ENCODE measurements around the gene CLDN10. TPM values are rescaled to one million over a fixed set of nuclear protein-coding genes. Genes with fewer than 3 reads are reported as not detected.
A peak's percentile ranks its signal among the peaks of the same experiment; 100 is the strongest.
"Not testable (repeated sequence)": the region's sequence is repeated elsewhere in the genome, so short reads cannot be mapped to it uniquely, and the experiment has no call there.

The CLDN10 gene, protein sequence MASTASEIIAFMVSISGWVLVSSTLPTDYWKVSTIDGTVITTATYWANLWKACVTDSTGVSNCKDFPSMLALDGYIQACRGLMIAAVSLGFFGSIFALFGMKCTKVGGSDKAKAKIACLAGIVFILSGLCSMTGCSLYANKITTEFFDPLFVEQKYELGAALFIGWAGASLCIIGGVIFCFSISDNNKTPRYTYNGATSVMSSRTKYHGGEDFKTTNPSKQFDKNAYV
- not detected in 2 replicates for total RNA-seq

DNA sequence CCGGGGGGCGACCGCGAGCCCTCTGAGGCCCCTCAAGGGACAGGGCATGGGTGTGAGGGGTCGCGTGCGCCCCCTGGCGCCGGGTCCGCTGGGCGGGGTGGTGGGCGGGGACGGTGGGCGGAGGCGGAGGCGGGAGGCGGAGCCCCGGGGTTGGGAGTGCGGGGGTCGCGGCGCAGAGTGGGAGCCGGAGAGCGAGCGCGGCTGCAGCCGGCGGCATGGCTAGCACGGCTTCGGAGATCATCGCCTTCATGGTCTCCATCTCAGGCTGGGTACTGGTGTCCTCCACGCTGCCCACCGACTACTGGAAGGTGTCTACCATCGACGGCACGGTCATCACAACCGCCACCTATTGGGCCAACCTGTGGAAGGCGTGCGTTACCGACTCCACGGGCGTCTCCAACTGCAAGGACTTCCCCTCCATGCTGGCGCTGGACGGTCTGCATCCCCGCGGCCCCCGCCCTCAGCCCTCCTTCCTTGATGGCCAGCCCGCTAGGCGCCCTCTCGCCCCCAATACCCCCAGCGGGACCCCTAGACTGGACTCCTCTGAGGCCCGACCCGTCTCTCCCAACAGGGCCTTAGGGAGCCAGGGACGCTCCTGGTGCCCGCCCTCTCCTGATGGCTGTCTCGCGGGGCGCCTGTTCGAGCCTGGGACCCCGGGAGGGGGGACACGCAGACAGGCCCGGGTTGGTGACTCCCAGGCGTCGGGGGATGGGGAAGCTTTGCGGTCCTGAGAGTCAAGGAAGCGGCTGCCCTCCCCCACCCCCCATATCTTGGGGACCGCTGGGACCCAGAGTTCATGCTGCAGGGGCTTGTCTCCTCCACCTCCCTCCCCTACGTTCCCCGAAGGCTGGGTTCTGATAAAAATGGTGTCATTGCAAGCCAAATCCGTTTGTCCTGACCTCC lies at the start of gene CLDN10:
Gene CLDN10, plus strand, starts transcription at position 182 of the 903 bp plus-strand sequence. Its CDS starts 34 bp downstream, at position 216.
- H3K4me3 Mint-ChIP-seq = peak within 1 kb of the TSS; percentile 47
- no peak within 1 kb of the TSS for H3K27ac Mint-ChIP-seq
- no peak for DNase-seq (ENCODE audit: low spot score)
- H3K9me3 Mint-ChIP-seq = no peaks in the 10 kb centered on the region
- H3K36me3 Mint-ChIP-seq (ENCODE audit: low read depth) = peaks cover 2% of the 10 kb centered on the region
- peaks cover 11% of the 10 kb centered on the region for H3K4me1 Mint-ChIP-seq (ENCODE audit: low read depth)
- peaks cover 50% of the 10 kb centered on the region for H3K27me3 Mint-ChIP-seq (ENCODE audit: insufficient read depth)
- intact Hi-C loops (cut with micrococcal nuclease) = loop anchor here (10.0 kb wide), 1 partner anchor 848 kb away; no protein-coding TSS in a partner anchor

DNA sequence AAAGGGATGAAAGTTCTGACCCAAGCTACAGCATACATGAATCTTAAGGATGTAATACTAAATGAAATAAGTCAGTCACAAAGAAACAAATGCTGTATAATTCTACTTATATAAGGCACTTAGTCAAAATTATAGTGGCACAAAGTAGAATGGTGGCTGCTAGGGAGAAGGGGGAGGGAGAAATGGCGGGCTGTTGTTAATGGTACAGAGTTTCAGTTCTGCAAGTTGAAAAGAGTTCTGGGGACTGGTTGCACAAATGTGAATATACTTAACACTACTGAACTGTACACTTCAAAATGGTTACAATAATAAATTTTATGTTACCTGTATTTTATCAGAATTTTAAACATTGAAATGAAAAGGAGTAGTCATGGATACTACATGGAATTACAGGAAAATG lies 48.9 kb upstream of the CLDN10 start:
- Mint-ChIP-seq H3K27me3 (ENCODE audit: insufficient read depth) (no peaks in the 10 kb centered on the region), H3K9me3 (no peaks in the 10 kb centered on the region), H3K27ac (no peak overlapping the region), H3K36me3 (ENCODE audit: low read depth) (no peaks in the 10 kb centered on the region), H3K4me3 (no peak overlapping the region), H3K4me1 (ENCODE audit: low read depth) (no peaks in the 10 kb centered on the region)
- DNase-seq (ENCODE audit: low spot score) = no peak
- intact Hi-C loops (cut with micrococcal nuclease) = no loop called here

DNA sequence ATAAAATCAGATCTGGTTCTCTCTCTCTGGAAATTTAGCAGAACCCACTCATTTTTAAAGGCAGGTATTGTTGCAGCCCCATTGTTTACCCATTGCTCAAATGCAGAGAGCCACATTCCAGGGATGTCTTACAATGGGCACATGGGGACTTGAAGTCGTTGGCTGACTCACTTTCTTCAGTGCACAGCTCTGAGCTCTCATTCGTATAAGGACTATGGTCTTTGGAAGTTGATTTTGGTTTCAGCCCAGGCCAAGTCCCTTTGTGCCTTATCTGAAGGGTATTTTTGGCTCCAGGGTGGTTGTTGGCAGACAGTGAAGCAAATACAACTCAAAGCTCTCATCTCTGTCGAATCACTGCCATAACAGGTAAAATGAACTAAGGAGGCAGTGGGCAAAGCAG lies 47.3 kb upstream of the CLDN10 start:
- Mint-ChIP-seq H3K36me3 (ENCODE audit: low read depth) (no peaks in the 10 kb centered on the region), H3K27ac (no peak overlapping the region), H3K4me3 (no peak overlapping the region), H3K27me3 (ENCODE audit: insufficient read depth) (no peaks in the 10 kb centered on the region), H3K4me1 (ENCODE audit: low read depth) (no peaks in the 10 kb centered on the region), H3K9me3 (no peaks in the 10 kb centered on the region)
- intact Hi-C loops (cut with micrococcal nuclease) = no loop called here
- DNase-seq (ENCODE audit: low spot score) = no peak

GRCh38 chr13:95505986-95506385 lies 46.5 kb upstream of the CLDN10 start:
- no peak overlapping the region for H3K27ac Mint-ChIP-seq
- no peak for DNase-seq (ENCODE audit: low spot score)
- no peaks in the 10 kb centered on the region for H3K9me3 Mint-ChIP-seq
- no peaks in the 10 kb centered on the region for H3K27me3 Mint-ChIP-seq (ENCODE audit: insufficient read depth)
- intact Hi-C loops (cut with micrococcal nuclease) = no loop called here
- H3K36me3 Mint-ChIP-seq (ENCODE audit: low read depth) = no peaks in the 10 kb centered on the region
- no peak overlapping the region for H3K4me3 Mint-ChIP-seq
- H3K4me1 Mint-ChIP-seq (ENCODE audit: low read depth) = no peaks in the 10 kb centered on the region

GRCh38 chr13:95507991-95508390 lies 44.5 kb upstream of the CLDN10 start:
- no peak overlapping the region for H3K4me3 Mint-ChIP-seq
- intact Hi-C loops (cut with micrococcal nuclease) = no loop called here
- H3K27me3 Mint-ChIP-seq (ENCODE audit: insufficient read depth) = no peaks in the 10 kb centered on the region
- no peak overlapping the region for H3K27ac Mint-ChIP-seq
- no peaks in the 10 kb centered on the region for H3K9me3 Mint-ChIP-seq
- H3K4me1 Mint-ChIP-seq (ENCODE audit: low read depth) = no peaks in the 10 kb centered on the region
- H3K36me3 Mint-ChIP-seq (ENCODE audit: low read depth) = no peaks in the 10 kb centered on the region
- DNase-seq (ENCODE audit: low spot score) = no peak

- Mint-ChIP-seq H3K9me3 (no peaks in the 10 kb centered on the region), H3K27ac (no peak overlapping the region), H3K4me3 (no peak overlapping the region), H3K36me3 (ENCODE audit: low read depth) (no peaks in the 10 kb centered on the region), H3K4me1 (ENCODE audit: low read depth) (no peaks in the 10 kb centered on the region), H3K27me3 (ENCODE audit: insufficient read depth) (no peaks in the 10 kb centered on the region)
- no peak for DNase-seq (ENCODE audit: low spot score)
- intact Hi-C loops (cut with micrococcal nuclease) = no loop called here
Observed at GRCh38 chr13:95508996-95509395, 43.5 kb upstream of the CLDN10 start.

- no peak for DNase-seq (ENCODE audit: low spot score)
- Mint-ChIP-seq H3K36me3 (ENCODE audit: low read depth) (no peaks in the 10 kb centered on the region), H3K9me3 (no peaks in the 10 kb centered on the region), H3K27ac (no peak overlapping the region), H3K27me3 (ENCODE audit: insufficient read depth) (no peaks in the 10 kb centered on the region), H3K4me3 (no peak overlapping the region), H3K4me1 (ENCODE audit: low read depth) (no peaks in the 10 kb centered on the region)
- intact Hi-C loops (cut with micrococcal nuclease) = no loop called here
Observed at GRCh38 chr13:95509521-95510310, 42.8 kb upstream of the CLDN10 start.

DNA sequence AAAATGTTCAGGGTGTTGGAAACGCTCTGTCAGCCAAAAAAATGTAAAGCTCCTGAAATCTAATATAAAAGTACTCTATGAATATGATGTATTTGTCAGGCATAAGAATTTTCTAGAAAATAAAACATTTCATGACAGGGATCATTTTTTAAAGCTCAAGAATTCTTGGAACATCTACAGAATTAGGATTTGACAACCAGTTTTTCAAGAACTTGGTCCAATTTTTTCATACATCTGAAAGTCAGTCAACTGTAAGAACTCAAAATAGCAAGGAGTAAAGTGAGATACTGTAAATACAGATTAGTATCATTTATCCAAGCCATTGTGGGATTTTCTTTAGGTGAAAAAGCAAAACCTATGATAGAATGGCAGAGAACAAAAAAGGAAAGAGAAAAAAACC lies 41.6 kb upstream of the CLDN10 start:
- H3K27ac Mint-ChIP-seq = no peak overlapping the region
- H3K36me3 Mint-ChIP-seq (ENCODE audit: low read depth) = no peaks in the 10 kb centered on the region
- no peaks in the 10 kb centered on the region for H3K9me3 Mint-ChIP-seq
- no peak overlapping the region for H3K4me3 Mint-ChIP-seq
- H3K4me1 Mint-ChIP-seq (ENCODE audit: low read depth) = no peaks in the 10 kb centered on the region
- H3K27me3 Mint-ChIP-seq (ENCODE audit: insufficient read depth) = no peaks in the 10 kb centered on the region
- intact Hi-C loops (cut with micrococcal nuclease) = no loop called here
- DNase-seq (ENCODE audit: low spot score) = no peak

- Mint-ChIP-seq H3K9me3 (no peaks in the 10 kb centered on the region), H3K27me3 (ENCODE audit: insufficient read depth) (peaks cover 1% of the 10 kb centered on the region), H3K4me3 (no peak overlapping the region), H3K4me1 (ENCODE audit: low read depth) (no peaks in the 10 kb centered on the region), H3K36me3 (ENCODE audit: low read depth) (no peaks in the 10 kb centered on the region), H3K27ac (no peak overlapping the region)
- no peak for DNase-seq (ENCODE audit: low spot score)
- intact Hi-C loops (cut with micrococcal nuclease) = no loop called here
Observed at GRCh38 chr13:95512424-95512823, 40.1 kb upstream of the CLDN10 start.

DNA sequence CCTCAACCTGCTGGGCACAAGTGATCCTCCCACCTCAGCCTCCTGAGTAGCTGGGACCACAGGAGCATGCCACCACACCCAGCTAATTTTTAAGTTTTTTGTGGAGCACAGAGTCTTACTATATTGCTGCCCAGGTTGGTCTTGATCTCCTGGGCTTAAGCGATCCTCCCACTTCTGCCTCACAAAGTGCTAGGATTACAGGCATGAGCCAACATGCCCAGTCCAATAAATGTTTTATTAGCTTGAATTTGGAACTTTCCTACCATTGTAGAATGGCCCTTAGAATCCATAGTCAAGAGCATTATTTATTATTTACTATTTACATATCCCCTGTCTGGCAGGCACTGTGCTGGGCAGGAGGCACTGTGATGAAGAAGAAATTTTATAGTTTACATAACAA lies 39.6 kb upstream of the CLDN10 start:
- no peak overlapping the region for H3K4me3 Mint-ChIP-seq
- no peak overlapping the region for H3K27ac Mint-ChIP-seq
- intact Hi-C loops (cut with micrococcal nuclease) = no loop called here
- DNase-seq (ENCODE audit: low spot score) = no peak
- H3K36me3 Mint-ChIP-seq (ENCODE audit: low read depth) = no peaks in the 10 kb centered on the region
- peaks cover 3% of the 10 kb centered on the region for H3K27me3 Mint-ChIP-seq (ENCODE audit: insufficient read depth)
- H3K9me3 Mint-ChIP-seq = no peaks in the 10 kb centered on the region
- no peaks in the 10 kb centered on the region for H3K4me1 Mint-ChIP-seq (ENCODE audit: low read depth)

- H3K27ac Mint-ChIP-seq; intact Hi-C loops (cut with micrococcal nuclease); DNase-seq (ENCODE audit: low spot score); H3K9me3 Mint-ChIP-seq; H3K4me1 Mint-ChIP-seq (ENCODE audit: low read depth); H3K4me3 Mint-ChIP-seq; H3K27me3 Mint-ChIP-seq (ENCODE audit: insufficient read depth); H3K36me3 Mint-ChIP-seq (ENCODE audit: low read depth): not testable (repeated sequence)
Observed at GRCh38 chr13:95515606-95516005, 36.9 kb upstream of the CLDN10 start.

- Mint-ChIP-seq H3K4me3 (no peak overlapping the region), H3K4me1 (ENCODE audit: low read depth) (no peaks in the 10 kb centered on the region), H3K9me3 (no peaks in the 10 kb centered on the region), H3K27me3 (ENCODE audit: insufficient read depth) (peaks cover 3% of the 10 kb centered on the region), H3K27ac (no peak overlapping the region), H3K36me3 (ENCODE audit: low read depth) (no peaks in the 10 kb centered on the region)
- DNase-seq (ENCODE audit: low spot score) = no peak
- intact Hi-C loops (cut with micrococcal nuclease) = no loop called here
Observed at GRCh38 chr13:95516021-95516420, 36.5 kb upstream of the CLDN10 start.

GRCh38 chr13:95516492-95516891 lies 36.0 kb upstream of the CLDN10 start:
- Mint-ChIP-seq H3K4me1 (ENCODE audit: low read depth) (no peaks in the 10 kb centered on the region), H3K36me3 (ENCODE audit: low read depth) (no peaks in the 10 kb centered on the region), H3K9me3 (no peaks in the 10 kb centered on the region), H3K4me3 (no peak overlapping the region), H3K27me3 (ENCODE audit: insufficient read depth) (peaks cover 3% of the 10 kb centered on the region), H3K27ac (no peak overlapping the region)
- intact Hi-C loops (cut with micrococcal nuclease) = no loop called here
- no peak for DNase-seq (ENCODE audit: low spot score)
